Upper lobe of left lung (tissue), 6 donors: ENCODE data around the gene ALS2. TPM values are rescaled to one million over a fixed set of nuclear protein-coding genes. Genes with fewer than 3 reads are reported as not detected.

ENCODE experiments used
- ATAC-seq, 2 donors: fragments of 200-7000 bp; cut with Tn5 transposase; one replicate each; pipeline ENCODE4 v1.9.1; 2022; ENCODE audit warnings: mild to moderate bottlenecking in 2 of 2, moderate library complexity in 2 of 2; ENCODE audit not compliant: low FRiP score in 2 of 2
- DNase-seq, 2 donors: peaks; one replicate each; pipeline ENCODE4 v3.0.0-alpha.2; 2019 to 2020
- H3K27ac ChIP-seq, 4 donors: fragments of 200-600 bp; sonication (generic); one replicate each; pipeline ENCODE4 v1.5.1; 2016 to 2019
- H3K27me3 ChIP-seq, 4 donors: fragments of 200-600 bp; sonication (generic); one replicate each; pipeline ENCODE4 v1.5.1; 2017 to 2019
- H3K36me3 ChIP-seq, 4 donors: fragments of 200-600 bp; sonication (generic); one replicate each; pipeline ENCODE4 v1.5.1; 2016 to 2019
- H3K4me1 ChIP-seq, 4 donors: fragments of 200-600 bp; sonication (generic); one replicate each; pipeline ENCODE4 v1.5.1; 2018 to 2019
- H3K4me3 ChIP-seq, 4 donors: fragments of 200-600 bp; sonication (generic); one replicate each; pipeline ENCODE4 v1.5.1; 2017 to 2019; ENCODE audit warnings: mild to moderate bottlenecking in 2 of 4, moderate library complexity in 1 of 4
- H3K9me3 ChIP-seq, 4 donors: fragments of 200-600 bp; sonication (generic); one replicate each; pipeline ENCODE4 v1.5.1; 2018 to 2019
- EP300 ChIP-seq, 4 donors: sonication (generic); formaldehyde crosslinking; IDR thresholded peaks; one replicate each; pipeline ENCODE4 v1.5.1; 2017; ENCODE audit warnings: antibody characterized with exemption in 4 of 4, control low read depth in 2 of 4
- POLR2A ChIP-seq, 4 donors: fragments of 450-650 bp; IDR thresholded peaks; one replicate each; pipeline ENCODE4 v1.5.1; 2016 to 2017; ENCODE audit warnings: antibody characterized with exemption in 4 of 4, mild to moderate bottlenecking in 2 of 4
- POLR2AphosphoS5 ChIP-seq, 2 donors: sonication (generic); formaldehyde crosslinking; IDR thresholded peaks; one replicate each; pipeline ENCODE4 v1.5.1; 2017; ENCODE audit warnings: antibody characterized with exemption in 2 of 2
- WGBS, 2 donors: methylation state at CpG; one replicate each; pipeline ENCODE4 v1.1.5; 2017 to 2018; 5-methylcytosine and 5-hydroxymethylcytosine counted together
- total RNA-seq, 6 donors: library from RNA; depleted of rRNA in 4 of 6; stranded (reverse); fragments of >200 nt in 4 of 6; gene quantifications; one replicate each; pipeline versions ENCODE4 v1.1.0 to v1.2.1, GENCODE V29; 2016 to 2021
- TF ChIP-seq, protein P1 (sequence below), 6 experiments: fragments of 450-650 bp in 4 of 6; fragments of 200-600 bp in 2 of 6; sonication (generic) in 2 of 6; IDR thresholded peaks; one replicate each; pipeline ENCODE4 v1.5.1; 2016 to 2019; ENCODE audit warnings: antibody characterized with exemption in 6 of 6
- donor health status: DM: no; HTN: no; CAD: no; lungs with moderate emphysema.
- donor health status: DM: no; HTN: yes; CAD: no; lungs with severe emphysema.

Gene ALS2
- total RNA-seq, 6 donors from 2014 or later = 16.5 to 27.8 (median 22.7) TPM

DNA sequence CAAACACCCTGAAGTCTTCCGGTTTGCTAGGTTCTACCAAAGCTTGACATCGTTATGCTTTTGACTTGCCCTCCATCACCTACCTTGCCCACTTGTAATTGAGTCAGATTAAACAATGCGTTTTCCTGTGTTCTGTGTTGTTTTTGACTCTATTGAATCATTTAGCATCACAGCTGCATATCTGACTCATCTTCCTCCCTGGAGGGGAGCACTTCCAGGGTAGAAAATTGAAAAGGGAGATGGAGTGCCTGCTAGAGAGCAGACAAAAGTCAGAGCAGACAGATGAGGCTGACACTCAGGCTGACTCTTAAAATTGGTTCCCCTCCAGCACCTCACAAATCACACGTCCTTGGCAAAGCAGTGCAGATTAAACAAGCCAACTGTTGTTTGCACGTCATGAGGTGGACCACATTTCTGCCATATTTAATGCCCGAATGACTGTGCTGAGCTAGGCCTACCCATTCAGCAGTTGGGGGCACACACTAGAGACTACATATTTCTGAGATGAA, 84.5 kb downstream of the ALS2 start:
- Histone ChIP-seq H3K9me3 (no peaks in the 10 kb centered on the region), H3K36me3 (peaks cover 0 to 8% (median 5%) of the 10 kb centered on the region in 4 donors)
- WGBS, 2 donors = 71 to 74% methylated on average over 6 of the region's 6 CpGs

DNA sequence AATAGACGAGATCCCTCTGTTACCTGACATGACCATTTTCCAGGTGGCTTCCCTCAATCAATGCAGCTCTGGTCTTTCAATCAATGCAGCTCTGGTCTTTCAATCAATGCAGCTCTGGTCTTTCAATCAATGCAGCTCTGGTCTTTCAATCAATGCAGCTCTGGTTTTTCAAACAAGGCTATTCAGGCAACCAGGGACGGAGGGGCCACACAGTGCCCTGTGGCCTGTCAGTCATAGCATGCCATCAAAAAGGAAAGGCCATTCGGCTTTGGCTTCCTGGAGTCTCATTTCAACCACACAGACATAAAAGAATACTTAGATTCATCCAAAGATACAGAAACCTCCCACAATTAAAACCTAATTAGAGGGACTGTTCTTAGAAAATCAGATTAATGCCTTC, 95.6 kb downstream of the ALS2 start:
- DNase-seq (no peak), ATAC-seq (no peak)
- no peaks in the 10 kb centered on the region for H3K27me3 ChIP-seq
- H3K27ac ChIP-seq = no peak overlapping the region
- no peaks in the 10 kb centered on the region for H3K4me1 ChIP-seq
- TF ChIP-seq, protein P1, sequence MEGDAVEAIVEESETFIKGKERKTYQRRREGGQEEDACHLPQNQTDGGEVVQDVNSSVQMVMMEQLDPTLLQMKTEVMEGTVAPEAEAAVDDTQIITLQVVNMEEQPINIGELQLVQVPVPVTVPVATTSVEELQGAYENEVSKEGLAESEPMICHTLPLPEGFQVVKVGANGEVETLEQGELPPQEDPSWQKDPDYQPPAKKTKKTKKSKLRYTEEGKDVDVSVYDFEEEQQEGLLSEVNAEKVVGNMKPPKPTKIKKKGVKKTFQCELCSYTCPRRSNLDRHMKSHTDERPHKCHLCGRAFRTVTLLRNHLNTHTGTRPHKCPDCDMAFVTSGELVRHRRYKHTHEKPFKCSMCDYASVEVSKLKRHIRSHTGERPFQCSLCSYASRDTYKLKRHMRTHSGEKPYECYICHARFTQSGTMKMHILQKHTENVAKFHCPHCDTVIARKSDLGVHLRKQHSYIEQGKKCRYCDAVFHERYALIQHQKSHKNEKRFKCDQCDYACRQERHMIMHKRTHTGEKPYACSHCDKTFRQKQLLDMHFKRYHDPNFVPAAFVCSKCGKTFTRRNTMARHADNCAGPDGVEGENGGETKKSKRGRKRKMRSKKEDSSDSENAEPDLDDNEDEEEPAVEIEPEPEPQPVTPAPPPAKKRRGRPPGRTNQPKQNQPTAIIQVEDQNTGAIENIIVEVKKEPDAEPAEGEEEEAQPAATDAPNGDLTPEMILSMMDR (IDR thresholded peaks at IDR 0.05) = no peak
- TF ChIP-seq POLR2AphosphoS5 (IDR thresholded peaks at IDR 0.05) (no peak), POLR2A (IDR thresholded peaks at IDR 0.05) (no peak), EP300 (IDR thresholded peaks at IDR 0.05) (no peak)
- no peaks in the 10 kb centered on the region for H3K9me3 ChIP-seq
- WGBS, 2 donors = 75 to 87% methylated on average over 3 of the region's 3 CpGs
- no peak overlapping the region for H3K4me3 ChIP-seq
- H3K36me3 ChIP-seq = no peaks in the 10 kb centered on the region

More for the DNA sequence above, 84.5 kb downstream of the ALS2 start:
- Histone ChIP-seq H3K4me3 (no peak overlapping the region), H3K27me3 (no peaks in the 10 kb centered on the region), H3K27ac (no peak overlapping the region), H3K4me1 (peaks cover 0 to 5% (median 2%) of the 10 kb centered on the region in 4 donors)
- ATAC-seq (peak in 1 of 2 donors; percentile 79), DNase-seq (no peak)
- TF ChIP-seq, protein P1 (IDR thresholded peaks at IDR 0.05) = no peak
- TF ChIP-seq POLR2AphosphoS5 (IDR thresholded peaks at IDR 0.05) = no peak
- no peak for TF ChIP-seq POLR2A (IDR thresholded peaks at IDR 0.05)
- no peak for TF ChIP-seq EP300 (IDR thresholded peaks at IDR 0.05)

DNA sequence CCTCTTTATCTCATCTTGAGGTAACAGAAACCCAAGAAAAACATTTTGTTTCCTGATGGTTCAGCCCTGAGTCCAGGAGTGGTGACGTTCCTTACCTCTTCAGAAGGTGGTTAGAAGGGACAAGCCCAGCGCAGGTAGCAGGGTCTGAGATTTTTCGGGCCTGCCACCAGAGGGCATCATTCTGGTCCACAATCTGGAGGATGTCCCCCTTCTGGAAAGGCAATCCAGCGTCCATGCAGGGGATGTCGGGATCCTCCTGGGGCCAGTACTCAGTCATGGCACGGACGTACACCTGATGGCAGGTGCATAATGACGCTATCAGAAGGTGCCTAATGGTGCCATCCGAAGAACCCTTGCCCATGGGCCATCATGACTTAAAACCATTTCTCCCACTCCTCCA, 100.0 kb downstream of the ALS2 start:
- no peaks in the 10 kb centered on the region for H3K27me3 ChIP-seq
- H3K4me3 ChIP-seq = no peak overlapping the region
- no peaks in the 10 kb centered on the region for H3K9me3 ChIP-seq
- H3K36me3 ChIP-seq = no peaks in the 10 kb centered on the region
- TF ChIP-seq POLR2AphosphoS5 (IDR thresholded peaks at IDR 0.05) = no peak
- TF ChIP-seq, protein P1 (IDR thresholded peaks at IDR 0.05) = no peak
- no peak for TF ChIP-seq POLR2A (IDR thresholded peaks at IDR 0.05)
- no peak for TF ChIP-seq EP300 (IDR thresholded peaks at IDR 0.05)
- DNase-seq (no peak), ATAC-seq (no peak)
- no peak overlapping the region for H3K27ac ChIP-seq
- no peaks in the 10 kb centered on the region for H3K4me1 ChIP-seq
- WGBS, 2 donors = 58 to 66% methylated on average over 7 to 9 of the region's 9 CpGs

DNA sequence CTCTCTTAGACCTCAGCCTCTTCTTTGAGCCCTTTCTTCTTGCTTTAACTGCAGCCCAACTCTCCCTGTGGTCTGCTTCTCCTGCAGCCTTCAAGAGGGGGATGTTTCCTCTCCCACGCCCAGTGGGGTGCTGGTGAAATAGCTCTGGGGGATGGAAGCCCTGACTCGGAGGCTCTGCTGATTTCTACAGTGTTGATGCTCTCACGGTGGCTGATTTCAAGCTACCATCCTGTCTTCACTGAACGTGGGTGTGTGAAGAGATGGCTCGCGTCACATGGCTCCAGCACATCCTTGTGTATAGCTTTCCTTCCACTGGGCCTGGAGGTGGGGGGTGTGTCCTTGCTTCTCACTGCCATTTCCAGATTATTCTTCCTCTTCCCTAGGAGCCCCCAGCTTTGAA, 102.3 kb downstream of the ALS2 start:
- H3K9me3 ChIP-seq = no peaks in the 10 kb centered on the region
- TF ChIP-seq EP300 (IDR thresholded peaks at IDR 0.05) (no peak), POLR2A (IDR thresholded peaks at IDR 0.05) (no peak), POLR2AphosphoS5 (IDR thresholded peaks at IDR 0.05) (no peak)
- TF ChIP-seq, protein P1 (IDR thresholded peaks at IDR 0.05) = no peak
- no peaks in the 10 kb centered on the region for H3K36me3 ChIP-seq
- H3K4me1 ChIP-seq = no peaks in the 10 kb centered on the region
- no peaks in the 10 kb centered on the region for H3K27me3 ChIP-seq
- no peak for ATAC-seq
- DNase-seq = no peak
- no peak overlapping the region for H3K4me3 ChIP-seq
- H3K27ac ChIP-seq = no peak overlapping the region
- 76 to 78% methylated on average over 6 of the region's 6 CpGs for WGBS, 2 donors

DNA sequence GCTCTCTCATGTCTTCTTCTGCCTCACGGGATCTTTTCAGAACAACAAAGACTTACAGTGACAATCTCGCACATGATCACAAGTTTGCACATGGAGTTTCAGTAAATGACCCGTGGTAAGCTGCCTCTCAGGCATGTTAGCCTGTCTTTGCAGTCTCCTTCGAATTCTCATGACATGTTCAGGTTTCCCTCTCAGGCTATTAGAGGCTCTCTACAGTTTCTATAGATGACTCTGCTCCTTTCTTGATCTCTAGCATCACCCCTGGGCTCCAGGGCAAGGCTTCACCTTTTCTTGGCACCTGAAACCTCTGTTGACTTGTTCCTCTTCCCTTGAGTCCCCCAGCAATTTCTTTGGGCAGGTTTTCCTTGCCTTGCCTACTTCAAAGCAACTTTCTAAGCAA, 105.3 kb downstream of the ALS2 start:
- H3K9me3 ChIP-seq = no peaks in the 10 kb centered on the region
- no peaks in the 10 kb centered on the region for H3K36me3 ChIP-seq
- no peak overlapping the region for H3K27ac ChIP-seq
- H3K4me3 ChIP-seq = no peak overlapping the region
- 70 to 76% methylated on average over 4 of the region's 4 CpGs for WGBS, 2 donors
- ATAC-seq (no peak), DNase-seq (no peak)
- H3K27me3 ChIP-seq = no peaks in the 10 kb centered on the region
- no peak for TF ChIP-seq EP300 (IDR thresholded peaks at IDR 0.05)
- TF ChIP-seq POLR2A (IDR thresholded peaks at IDR 0.05) = no peak
- TF ChIP-seq POLR2AphosphoS5 (IDR thresholded peaks at IDR 0.05) = no peak
- TF ChIP-seq, protein P1 (IDR thresholded peaks at IDR 0.05) = no peak
- H3K4me1 ChIP-seq = no peaks in the 10 kb centered on the region
